LNCAP (cell line): ENCODE measurements around the gene PIGS.

ENCODE experiments used
- CTCF ChIP-seq: fragments of 450-650 bp; IDR thresholded peaks from 2 replicates; pipeline ENCODE4 v1.5.1; 2017; ENCODE audit warnings: mild to moderate bottlenecking

Gene PIGS

GRCh38 chr17:28513476-28513875 is 57.8 kb downstream of the PIGS start:
- no peak for TF ChIP-seq CTCF

- no peak for TF ChIP-seq CTCF
Measured at GRCh38 chr17:28511858-28512461, 59.4 kb downstream of the PIGS start.

- no peak for TF ChIP-seq CTCF
Measured at GRCh38 chr17:28509789-28510188, 61.5 kb downstream of the PIGS start.

GRCh38 chr17:28508211-28508724 is 63.1 kb downstream of the PIGS start:
- TF ChIP-seq CTCF, result no peak

- no peak for TF ChIP-seq CTCF
Measured at GRCh38 chr17:28507567-28508203, 63.6 kb downstream of the PIGS start.

GRCh38 chr17:28506763-28507487 is 64.4 kb downstream of the PIGS start:
- TF ChIP-seq CTCF, result no peak

- TF ChIP-seq CTCF, result no peak
Measured at GRCh38 chr17:28505986-28506665, 65.2 kb downstream of the PIGS start, which contains the start of gene FOXN1. FOXN1 (plus strand) TSS chr17:28506348; CDS start chr17:28523970, 17,622 bp downstream.
